HL-60 (cell line): ENCODE data around the gene AXL.
A peak's percentile ranks its signal among the peaks of the same experiment; 100 is the strongest.

Experiments used
- POLR2AphosphoS5 ChIP-seq: IDR thresholded peaks from 2 replicates; pipeline ENCODE4 v1.6.1; 2012; ENCODE audit warnings: low read depth
- SPI1 ChIP-seq: IDR thresholded peaks from 2 replicates; pipeline ENCODE4 v1.6.1; 2012; ENCODE audit warnings: low read depth, mild to moderate bottlenecking, borderline replicate concordance
- TF ChIP-seq, protein P1 (sequence below): IDR thresholded peaks from one replicate; pipeline ENCODE4 v1.5.1; 2011; ENCODE audit warnings: low read length, control low read depth, inconsistent platforms; ENCODE audit not compliant: insufficient read depth
- TF ChIP-seq, protein P2 (sequence below): IDR thresholded peaks from 2 replicates; pipeline ENCODE4 v1.6.1; 2012; ENCODE audit warnings: low read depth; ENCODE audit not compliant: insufficient replicate concordance

DNA sequence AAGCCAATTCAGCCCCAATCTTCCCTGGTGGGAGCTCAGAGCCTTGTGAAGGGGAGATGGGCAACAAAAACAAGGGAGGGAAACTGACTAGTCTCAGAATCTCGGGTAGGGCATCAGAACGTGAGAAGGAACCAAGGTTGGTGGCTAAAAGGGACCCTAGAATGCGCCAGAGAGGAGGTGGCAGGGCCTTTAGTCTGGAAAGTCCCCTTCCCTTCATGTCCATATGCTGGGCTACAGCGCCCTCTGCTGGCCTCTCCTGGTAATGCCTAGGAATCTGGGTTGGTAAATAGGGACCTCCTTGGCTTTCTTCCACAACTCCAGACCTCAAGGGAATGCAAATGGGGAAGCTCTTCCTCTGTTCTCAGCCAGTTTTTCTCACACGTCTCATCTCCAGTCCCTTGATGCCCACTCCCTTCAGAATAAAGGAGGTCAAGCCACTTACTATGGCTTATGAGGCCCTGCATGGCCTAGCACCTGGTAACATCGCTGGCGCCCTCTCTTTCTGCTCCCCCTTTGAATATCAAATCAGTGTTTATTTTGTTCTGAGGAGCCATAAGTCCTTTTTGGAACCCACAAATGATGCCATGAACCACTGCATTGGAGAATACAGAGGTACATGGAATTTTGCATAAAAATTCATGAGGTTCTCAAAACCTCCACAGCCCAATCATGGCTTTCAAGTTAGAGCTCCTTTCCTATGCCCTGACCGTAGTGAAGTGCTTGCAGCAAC lies 89.6 kb downstream of the AXL start:
- TF ChIP-seq, protein P1, sequence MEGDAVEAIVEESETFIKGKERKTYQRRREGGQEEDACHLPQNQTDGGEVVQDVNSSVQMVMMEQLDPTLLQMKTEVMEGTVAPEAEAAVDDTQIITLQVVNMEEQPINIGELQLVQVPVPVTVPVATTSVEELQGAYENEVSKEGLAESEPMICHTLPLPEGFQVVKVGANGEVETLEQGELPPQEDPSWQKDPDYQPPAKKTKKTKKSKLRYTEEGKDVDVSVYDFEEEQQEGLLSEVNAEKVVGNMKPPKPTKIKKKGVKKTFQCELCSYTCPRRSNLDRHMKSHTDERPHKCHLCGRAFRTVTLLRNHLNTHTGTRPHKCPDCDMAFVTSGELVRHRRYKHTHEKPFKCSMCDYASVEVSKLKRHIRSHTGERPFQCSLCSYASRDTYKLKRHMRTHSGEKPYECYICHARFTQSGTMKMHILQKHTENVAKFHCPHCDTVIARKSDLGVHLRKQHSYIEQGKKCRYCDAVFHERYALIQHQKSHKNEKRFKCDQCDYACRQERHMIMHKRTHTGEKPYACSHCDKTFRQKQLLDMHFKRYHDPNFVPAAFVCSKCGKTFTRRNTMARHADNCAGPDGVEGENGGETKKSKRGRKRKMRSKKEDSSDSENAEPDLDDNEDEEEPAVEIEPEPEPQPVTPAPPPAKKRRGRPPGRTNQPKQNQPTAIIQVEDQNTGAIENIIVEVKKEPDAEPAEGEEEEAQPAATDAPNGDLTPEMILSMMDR, result peak; percentile 98
- peak; percentile 62 for TF ChIP-seq POLR2AphosphoS5
- TF ChIP-seq SPI1, result no peak
- TF ChIP-seq, protein P2, sequence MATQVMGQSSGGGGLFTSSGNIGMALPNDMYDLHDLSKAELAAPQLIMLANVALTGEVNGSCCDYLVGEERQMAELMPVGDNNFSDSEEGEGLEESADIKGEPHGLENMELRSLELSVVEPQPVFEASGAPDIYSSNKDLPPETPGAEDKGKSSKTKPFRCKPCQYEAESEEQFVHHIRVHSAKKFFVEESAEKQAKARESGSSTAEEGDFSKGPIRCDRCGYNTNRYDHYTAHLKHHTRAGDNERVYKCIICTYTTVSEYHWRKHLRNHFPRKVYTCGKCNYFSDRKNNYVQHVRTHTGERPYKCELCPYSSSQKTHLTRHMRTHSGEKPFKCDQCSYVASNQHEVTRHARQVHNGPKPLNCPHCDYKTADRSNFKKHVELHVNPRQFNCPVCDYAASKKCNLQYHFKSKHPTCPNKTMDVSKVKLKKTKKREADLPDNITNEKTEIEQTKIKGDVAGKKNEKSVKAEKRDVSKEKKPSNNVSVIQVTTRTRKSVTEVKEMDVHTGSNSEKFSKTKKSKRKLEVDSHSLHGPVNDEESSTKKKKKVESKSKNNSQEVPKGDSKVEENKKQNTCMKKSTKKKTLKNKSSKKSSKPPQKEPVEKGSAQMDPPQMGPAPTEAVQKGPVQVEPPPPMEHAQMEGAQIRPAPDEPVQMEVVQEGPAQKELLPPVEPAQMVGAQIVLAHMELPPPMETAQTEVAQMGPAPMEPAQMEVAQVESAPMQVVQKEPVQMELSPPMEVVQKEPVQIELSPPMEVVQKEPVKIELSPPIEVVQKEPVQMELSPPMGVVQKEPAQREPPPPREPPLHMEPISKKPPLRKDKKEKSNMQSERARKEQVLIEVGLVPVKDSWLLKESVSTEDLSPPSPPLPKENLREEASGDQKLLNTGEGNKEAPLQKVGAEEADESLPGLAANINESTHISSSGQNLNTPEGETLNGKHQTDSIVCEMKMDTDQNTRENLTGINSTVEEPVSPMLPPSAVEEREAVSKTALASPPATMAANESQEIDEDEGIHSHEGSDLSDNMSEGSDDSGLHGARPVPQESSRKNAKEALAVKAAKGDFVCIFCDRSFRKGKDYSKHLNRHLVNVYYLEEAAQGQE, result no peak
